ENCODE data around the gene TSPAN11. TPM values are rescaled to one million over a fixed set of nuclear protein-coding genes. Genes with fewer than 3 reads are reported as not detected.

Gene TSPAN11
- total and polyA plus RNA-seq, 4 donors, result 0.13 to 1.2 (median 0.44) TPM

GRCh38 chr12:31007153-31007495 is 80.6 kb downstream of the TSPAN11 start (continued):
- TF ChIP-seq REST (IDR thresholded peaks at IDR 0.05) (no peak), HNF4G (IDR thresholded peaks at IDR 0.05) (no peak), MAX (IDR thresholded peaks at IDR 0.05) (no peak), ATF3 (IDR thresholded peaks at IDR 0.05) (no peak), RAD21 (IDR thresholded peaks at IDR 0.05) (no peak), FOXA1 (IDR thresholded peaks at IDR 0.05) (no peak)

- H3K9ac ChIP-seq (ENCODE audit: low read depth in 1 of 2, low read length in 2 of 2), result no peak overlapping the region
- TF ChIP-seq HNF4G (IDR thresholded peaks at IDR 0.05), result no peak
- TF ChIP-seq NR2F2 (IDR thresholded peaks at IDR 0.05), result no peak
- TF ChIP-seq FOXA1 (IDR thresholded peaks at IDR 0.05), result no peak
- no peak for TF ChIP-seq ZBTB33 (IDR thresholded peaks at IDR 0.05)
- TF ChIP-seq JUND (IDR thresholded peaks at IDR 0.05), result no peak
- TF ChIP-seq MAX (IDR thresholded peaks at IDR 0.05), result no peak
- no peak for TF ChIP-seq EGR1 (IDR thresholded peaks at IDR 0.05; ENCODE audit: low read depth in 2 of 2)
- no peak for TF ChIP-seq FOXA2 (IDR thresholded peaks at IDR 0.05)
- no peak for TF ChIP-seq ATF3 (IDR thresholded peaks at IDR 0.05)
- no peak for TF ChIP-seq SP1 (IDR thresholded peaks at IDR 0.05)
- TF ChIP-seq YY1 (IDR thresholded peaks at IDR 0.05), result no peak
- no peak for TF ChIP-seq REST (IDR thresholded peaks at IDR 0.05)
- TF ChIP-seq GABPA (IDR thresholded peaks at IDR 0.05 in 1 of 2, conservative IDR thresholded peaks at IDR 0.05 in 1 of 2), result no peak
- TF ChIP-seq HNF4A (conservative IDR thresholded peaks at IDR 0.05), result no peak
- no peak for TF ChIP-seq CTCF (IDR thresholded peaks at IDR 0.05; ENCODE audit: low read depth, low read length, missing input control)
- TF ChIP-seq RXRA (IDR thresholded peaks at IDR 0.05), result no peak
- H3K36me3 ChIP-seq (ENCODE audit: control insufficient read depth in 4 of 4, insufficient read depth in 3 of 4, low read depth in 1 of 4, low read length in 3 of 4), result no peaks in the 10 kb centered on the region
- no peaks in the 10 kb centered on the region for H3K4me1 ChIP-seq (ENCODE audit: control insufficient read depth in 4 of 4, insufficient read depth in 4 of 4, low read length in 3 of 4)
- H3K9me3 ChIP-seq (ENCODE audit: control insufficient read depth in 4 of 4, low read length in 3 of 4), result no peaks in the 10 kb centered on the region
- 92% methylated on average over 5 of the region's 5 CpGs for WGBS
- no peak overlapping the region for H3K4me3 ChIP-seq (ENCODE audit: low read depth in 1 of 3, low read length in 3 of 3)
- DNase-seq (ENCODE audit: low spot score), result no peak
- H3K27me3 ChIP-seq (ENCODE audit: control insufficient read depth in 4 of 4, insufficient read depth in 4 of 4, low read length in 3 of 4), result no peaks in the 10 kb centered on the region
- no peak overlapping the region for H3K27ac ChIP-seq (ENCODE audit: low read depth in 1 of 2, low read length in 2 of 2)
Measured at GRCh38 chr12:31007636-31008175, 81.2 kb downstream of the TSPAN11 start.
